Ovary (tissue), 9 donors: Measurements from ENCODE around the gene SDCCAG8. TPM values are rescaled to one million over a fixed set of nuclear protein-coding genes. Genes with fewer than 3 reads are reported as not detected.

Experiments used
- DNase-seq, 5 donors: peaks; one replicate each; pipeline ENCODE4 v3.0.0-alpha.2; 2019 to 2020
- H3K27ac ChIP-seq, 2 donors: fragments of 200-600 bp; one replicate each; pipeline versions ENCODE4 v1.5.1 to v1.8.0; 2019 to 2022
- H3K27me3 ChIP-seq: fragments of 200-600 bp; one replicate; pipeline ENCODE4 v1.8.0; 2022
- H3K36me3 ChIP-seq: fragments of 200-600 bp; sonication (generic); one replicate; pipeline ENCODE4 v1.5.1; 2019
- H3K4me1 ChIP-seq: one replicate; pipeline ENCODE4 v1.8.1; 2013; ENCODE audit warnings: mild to moderate bottlenecking, moderate library complexity; ENCODE audit not compliant: insufficient read depth
- H3K4me3 ChIP-seq: fragments of 200-600 bp; sonication (generic); one replicate; pipeline ENCODE4 v1.5.1; 2017
- H3K9me3 ChIP-seq, 2 donors: fragments of 200-600 bp in 1 of 2; sonication (generic) in 1 of 2; one replicate each; pipeline versions ENCODE4 v1.5.1 to v1.8.1; 2013 to 2019; ENCODE audit warnings: mild to moderate bottlenecking in 1 of 2, moderate library complexity in 1 of 2
- CTCF ChIP-seq, 3 donors: fragments of 450-650 bp in 2 of 3; fragments of 200-600 bp in 1 of 3; IDR thresholded peaks; one replicate each; pipeline versions ENCODE4 v1.5.1 to v1.8.0; 2016 to 2022; ENCODE audit warnings: antibody characterized with exemption in 3 of 3, mild to moderate bottlenecking in 1 of 3
- EP300 ChIP-seq: sonication (generic); formaldehyde crosslinking; IDR thresholded peaks from one replicate; pipeline ENCODE4 v1.6.1; 2017; ENCODE audit warnings: antibody characterized with exemption
- POLR2A ChIP-seq: fragments of 450-650 bp; IDR thresholded peaks from one replicate; pipeline ENCODE4 v1.6.1; 2017; ENCODE audit warnings: antibody characterized with exemption, mild to moderate bottlenecking, moderate library complexity
- WGBS, 3 donors: extraction: QIAGEN DNeasy Blood & Tissue Kit in 1 of 3; methylation state at CpG; one replicate each; pipeline versions ENCODE4 v1.1.5 to v1.1.7; 2013 to 2017; 5-methylcytosine and 5-hydroxymethylcytosine counted together
- intact Hi-C, 4 donors: fragments of 100-400 bp; cut with DNase I; formaldehyde crosslinking; loops; one replicate each; pipeline versions ENCODE4 v1.11.0 to v1.15.1; 2022 to 2023
- polyA plus RNA-seq, 2 donors: library from polyadenylated mRNA; stranded (reverse); fragments of 200-250 nt in 1 of 2; fragments of 350-450 nt in 1 of 2; fragmentation: Illumina TruSeq in 1 of 2; extraction: RNeasy Lipid Tissue Mini Kit (QIAGEN cat#74804) in 1 of 2; gene quantifications; one replicate each; pipeline ENCODE4 v1.2.3, GENCODE V29; 2013 to 2014
- total RNA-seq, 7 donors: library from RNA; depleted of rRNA in 2 of 7; stranded (reverse); fragments of >200 nt in 2 of 7; fragmentation: NEBNext Ultra II Directional in 3 of 7; extraction: Animal tissue kit (Norgen Biotek cat#: 25700) in 3 of 7; gene quantifications; one replicate each; pipeline versions ENCODE4 v1.1.0 to v1.2.4, GENCODE V29; 2016 to 2023
- donor health status: DM: no; HTN: no; CAD: no; lungs with moderate emphysema.
- donor health status: DM: no; HTN: no; CAD: no.
- donor health status: Bipolar disorder and iron deficiency.
- donor health status: DM: yes; HTN: yes; CAD: no.
- donor health status: DM: no; HTN: no; CAD: no.
- donor health status: DM: yes; HTN: yes; CAD: no.

Gene SDCCAG8
- total and polyA plus RNA-seq, 9 donors, result 19.8 to 45.9 (median 30.6) TPM

GRCh38 chr1:243391355-243391754, 135.5 kb downstream of the SDCCAG8 start:
- TF ChIP-seq CTCF (IDR thresholded peaks at IDR 0.05) (no peak), POLR2A (no peak), EP300 (no peak)
- Histone ChIP-seq H3K4me3 (no peak overlapping the region), H3K36me3 (no peaks in the 10 kb centered on the region), H3K4me1 (no peaks in the 10 kb centered on the region), H3K27ac (no peak overlapping the region), H3K9me3 (no peaks in the 10 kb centered on the region), H3K27me3 (no peaks in the 10 kb centered on the region)
- intact Hi-C loops, result no loop called here
- DNase-seq, result no peak
- 94 to 100% (median 100%) methylated on average over 1 of the region's 1 CpG for WGBS, 3 donors

GRCh38 chr1:243393096-243393495, 137.3 kb downstream of the SDCCAG8 start:
- no peaks in the 10 kb centered on the region for H3K4me1 ChIP-seq
- intact Hi-C loops, result no loop called here
- H3K27ac ChIP-seq, result no peak overlapping the region
- DNase-seq, result no peak
- H3K27me3 ChIP-seq, result no peaks in the 10 kb centered on the region
- H3K36me3 ChIP-seq, result no peaks in the 10 kb centered on the region
- H3K9me3 ChIP-seq, result no peaks in the 10 kb centered on the region
- 93 to 98% (median 94%) methylated on average over 4 of the region's 4 CpGs for WGBS, 3 donors
- TF ChIP-seq POLR2A, result no peak
- TF ChIP-seq EP300, result no peak
- no peak for TF ChIP-seq CTCF (IDR thresholded peaks at IDR 0.05)
- no peak overlapping the region for H3K4me3 ChIP-seq

GRCh38 chr1:243394066-243394465, 138.2 kb downstream of the SDCCAG8 start:
- Histone ChIP-seq H3K4me1 (no peaks in the 10 kb centered on the region), H3K9me3 (no peaks in the 10 kb centered on the region), H3K27ac (no peak overlapping the region), H3K4me3 (no peak overlapping the region), H3K36me3 (no peaks in the 10 kb centered on the region), H3K27me3 (no peaks in the 10 kb centered on the region)
- no peak for DNase-seq
- WGBS, 3 donors, result 90 to 92% (median 92%) methylated on average over 4 of the region's 4 CpGs
- intact Hi-C loops, result no loop called here
- TF ChIP-seq POLR2A (no peak), EP300 (no peak), CTCF (IDR thresholded peaks at IDR 0.05) (no peak)

GRCh38 chr1:243394601-243395464, 139.0 kb downstream of the SDCCAG8 start:
- no peak for DNase-seq
- H3K27me3 ChIP-seq, result no peaks in the 10 kb centered on the region
- no peaks in the 10 kb centered on the region for H3K4me1 ChIP-seq
- TF ChIP-seq EP300 (no peak), POLR2A (no peak), CTCF (IDR thresholded peaks at IDR 0.05) (no peak)
- no peaks in the 10 kb centered on the region for H3K36me3 ChIP-seq
- no peaks in the 10 kb centered on the region for H3K9me3 ChIP-seq
- intact Hi-C loops, result no loop called here
- 93 to 95% (median 95%) methylated on average over 15 of the region's 15 CpGs for WGBS, 3 donors
- H3K27ac ChIP-seq, result no peak overlapping the region
- no peak overlapping the region for H3K4me3 ChIP-seq
